Activated CD4-positive, alpha-beta T cell treated with anti-CD3 and anti-CD28 coated beads for 48 hours (primary cell): Measurements from ENCODE around the gene SYT1.

Experiments used
- DNase-seq: peaks from one replicate; pipeline ENCODE4 v3.0.0-alpha.2; 2020

The SYT1 gene

GRCh38 chr12:78898416-78898815 is 33.8 kb downstream of the SYT1 start:
- DNase-seq: no peak

GRCh38 chr12:78914859-78915331 is 50.3 kb downstream of the SYT1 start:
- DNase-seq: no peak

- no peak for DNase-seq
Measured at GRCh38 chr12:78916845-78917480, 52.4 kb downstream of the SYT1 start.

GRCh38 chr12:78917513-78917912 is 52.9 kb downstream of the SYT1 start:
- no peak for DNase-seq

GRCh38 chr12:78918268-78918667 is 53.7 kb downstream of the SYT1 start:
- no peak for DNase-seq

- DNase-seq: no peak
Measured at GRCh38 chr12:78928200-78929074, 63.9 kb downstream of the SYT1 start.

- DNase-seq: no peak
Measured at GRCh38 chr12:78929075-78929418, 64.5 kb downstream of the SYT1 start.

- no peak for DNase-seq
Measured at GRCh38 chr12:78931466-78931990, 67.0 kb downstream of the SYT1 start.

GRCh38 chr12:78933014-78933413 is 68.4 kb downstream of the SYT1 start:
- no peak for DNase-seq

- no peak for DNase-seq
Measured at GRCh38 chr12:78938341-78939084, 73.9 kb downstream of the SYT1 start.

GRCh38 chr12:78949532-78949931 is 85.0 kb downstream of the SYT1 start:
- no peak for DNase-seq

GRCh38 chr12:78951803-78952551 is 87.4 kb downstream of the SYT1 start:
- DNase-seq: no peak

GRCh38 chr12:78952552-78952929 is 88.0 kb downstream of the SYT1 start:
- no peak for DNase-seq

GRCh38 chr12:78958941-78959340 is 94.4 kb downstream of the SYT1 start:
- no peak for DNase-seq

- DNase-seq: no peak
Measured at GRCh38 chr12:78959556-78959955, 95.0 kb downstream of the SYT1 start.

GRCh38 chr12:78961171-78961570 is 96.6 kb downstream of the SYT1 start:
- DNase-seq: no peak

- no peak for DNase-seq
Measured at GRCh38 chr12:78963439-78964227, 99.1 kb downstream of the SYT1 start.

- DNase-seq: no peak
Measured at GRCh38 chr12:78964521-78964920, 99.9 kb downstream of the SYT1 start.

GRCh38 chr12:78966062-78966461 is 101.5 kb downstream of the SYT1 start:
- DNase-seq: no peak

GRCh38 chr12:78966926-78967325 is 102.4 kb downstream of the SYT1 start:
- DNase-seq: no peak

- no peak for DNase-seq
Measured at GRCh38 chr12:78968226-78968625, 103.7 kb downstream of the SYT1 start.

GRCh38 chr12:78970041-78970440 is 105.5 kb downstream of the SYT1 start:
- no peak for DNase-seq
